ENCODE data around the gene CELSR1.

DNA sequence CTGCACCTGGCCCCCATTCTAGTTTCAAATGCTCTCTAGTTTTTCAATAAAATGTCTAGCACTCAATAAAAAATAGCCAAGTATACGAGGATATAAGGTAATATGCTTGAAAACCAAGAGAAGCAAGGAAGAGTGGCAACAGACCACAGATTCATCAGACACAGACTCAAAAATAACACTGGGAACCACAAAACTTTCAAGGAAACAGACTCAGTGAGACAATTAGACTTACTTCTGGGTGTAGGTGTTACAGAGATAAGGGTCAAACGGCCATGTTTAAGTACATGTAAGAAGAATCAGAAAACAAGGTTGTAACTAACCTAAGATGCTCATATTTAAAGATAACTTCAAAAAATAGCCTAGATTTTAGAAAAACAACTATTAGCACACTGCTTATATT, 134.9 kb downstream of the CELSR1 start:
- TF ChIP-seq, protein P1, sequence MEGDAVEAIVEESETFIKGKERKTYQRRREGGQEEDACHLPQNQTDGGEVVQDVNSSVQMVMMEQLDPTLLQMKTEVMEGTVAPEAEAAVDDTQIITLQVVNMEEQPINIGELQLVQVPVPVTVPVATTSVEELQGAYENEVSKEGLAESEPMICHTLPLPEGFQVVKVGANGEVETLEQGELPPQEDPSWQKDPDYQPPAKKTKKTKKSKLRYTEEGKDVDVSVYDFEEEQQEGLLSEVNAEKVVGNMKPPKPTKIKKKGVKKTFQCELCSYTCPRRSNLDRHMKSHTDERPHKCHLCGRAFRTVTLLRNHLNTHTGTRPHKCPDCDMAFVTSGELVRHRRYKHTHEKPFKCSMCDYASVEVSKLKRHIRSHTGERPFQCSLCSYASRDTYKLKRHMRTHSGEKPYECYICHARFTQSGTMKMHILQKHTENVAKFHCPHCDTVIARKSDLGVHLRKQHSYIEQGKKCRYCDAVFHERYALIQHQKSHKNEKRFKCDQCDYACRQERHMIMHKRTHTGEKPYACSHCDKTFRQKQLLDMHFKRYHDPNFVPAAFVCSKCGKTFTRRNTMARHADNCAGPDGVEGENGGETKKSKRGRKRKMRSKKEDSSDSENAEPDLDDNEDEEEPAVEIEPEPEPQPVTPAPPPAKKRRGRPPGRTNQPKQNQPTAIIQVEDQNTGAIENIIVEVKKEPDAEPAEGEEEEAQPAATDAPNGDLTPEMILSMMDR (IDR thresholded peaks at IDR 0.05): no peak
- TF ChIP-seq ZFX (IDR thresholded peaks at IDR 0.05; ENCODE audit: borderline replicate concordance): no peak

All from 22Rv1 (cell line).